KMS-11 (cell line): ENCODE data around the gene ISG20.
A peak's percentile ranks its signal among the peaks of the same experiment; 100 is the strongest.

Experiments
- H2AFZ ChIP-seq: fragments of 200-600 bp; sonication (generic); 2 replicates; pipeline ENCODE4 v1.6.1; 2016; ENCODE audit warnings: antibody characterized with exemption, mixed run types, low read depth
- H3K27ac ChIP-seq: fragments of 200-600 bp; sonication (generic); 2 replicates; pipeline ENCODE4 v1.6.1; 2016; ENCODE audit warnings: mild to moderate bottlenecking, mixed run types
- H3K27me3 ChIP-seq: fragments of 200-600 bp; sonication (generic); 2 replicates; pipeline ENCODE4 v1.6.1; 2017; ENCODE audit warnings: mild to moderate bottlenecking, low read depth, mixed run types, moderate library complexity; ENCODE audit not compliant: insufficient read depth
- H3K36me3 ChIP-seq: fragments of 200-600 bp; sonication (generic); 2 replicates; pipeline ENCODE4 v1.6.1; 2017; ENCODE audit warnings: mild to moderate bottlenecking, mixed run types; ENCODE audit not compliant: insufficient read depth
- H3K4me1 ChIP-seq: fragments of 200-600 bp; sonication (generic); 2 replicates; pipeline ENCODE4 v1.6.1; 2016; ENCODE audit warnings: mild to moderate bottlenecking, low read depth, mixed run types; ENCODE audit not compliant: poor library complexity, severe bottlenecking
- H3K4me2 ChIP-seq: fragments of 200-600 bp; sonication (generic); 2 replicates; pipeline ENCODE4 v1.7.0; 2016; ENCODE audit warnings: mild to moderate bottlenecking, mixed run types
- H3K4me3 ChIP-seq: fragments of 200-600 bp; sonication (generic); IDR thresholded peaks from 2 replicates; pipeline ENCODE4 v1.6.1; 2017; ENCODE audit warnings: low read depth, low read length, mixed read lengths; ENCODE audit not compliant: insufficient read depth
- H3K79me2 ChIP-seq: fragments of 200-600 bp; sonication (generic); 2 replicates; pipeline ENCODE4 v1.6.1; 2016; ENCODE audit warnings: low read depth, mixed run types; ENCODE audit not compliant: insufficient read depth
- H3K9ac ChIP-seq: fragments of 200-600 bp; sonication (generic); 2 replicates; pipeline ENCODE4 v1.6.1; 2016; ENCODE audit warnings: mild to moderate bottlenecking, mixed run types
- H4K20me1 ChIP-seq: fragments of 200-600 bp; sonication (generic); 2 replicates; pipeline ENCODE4 v1.6.1; 2016; ENCODE audit warnings: mild to moderate bottlenecking, mixed run types; ENCODE audit not compliant: insufficient read depth
- CTCF ChIP-seq: fragments of 200-600 bp; sonication (generic); conservative IDR thresholded peaks from 2 replicates; pipeline ENCODE4 v1.6.1; 2017; ENCODE audit warnings: low read depth, mild to moderate bottlenecking, antibody characterized with exemption, low read length, moderate library complexity, mixed read lengths

ISG20 gene

DNA sequence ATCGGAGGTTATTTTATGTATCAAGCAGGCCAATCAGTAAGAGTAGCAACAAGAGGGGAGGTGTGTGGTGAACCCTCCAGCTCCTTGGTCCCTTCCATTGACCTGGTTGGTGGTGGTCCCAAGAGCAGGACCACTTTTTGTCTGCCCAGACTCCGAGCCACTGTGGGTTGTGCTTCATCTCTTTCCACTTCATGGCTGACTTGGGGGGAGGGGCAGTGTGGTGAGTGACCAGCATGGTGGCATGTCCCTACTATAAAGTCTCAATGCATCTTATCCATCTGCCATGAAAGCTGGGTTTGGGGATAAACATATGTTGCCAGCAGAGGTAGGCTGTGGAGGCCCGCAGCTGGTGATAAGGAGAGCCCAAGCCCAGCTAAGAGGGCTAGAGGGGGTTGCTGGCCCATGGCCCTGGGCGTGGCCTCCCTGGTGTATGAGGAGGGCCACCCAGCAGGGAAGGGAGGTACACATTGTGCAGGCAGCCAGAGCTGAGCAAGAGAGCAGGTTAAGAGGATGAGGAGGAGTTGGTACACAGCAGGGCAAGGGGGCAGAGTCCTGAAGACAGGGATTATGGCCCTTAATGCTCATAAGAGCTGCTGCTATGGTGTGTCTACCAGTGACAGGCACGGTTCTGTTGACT is 10.7 kb upstream of the ISG20 start:
- H3K9ac ChIP-seq: no peak overlapping the region
- no peak overlapping the region for H2AFZ ChIP-seq
- no peak overlapping the region for H3K4me2 ChIP-seq
- H4K20me1 ChIP-seq: peaks cover 40% of the 10 kb centered on the region
- H3K27ac ChIP-seq: peak overlapping the region; percentile 9; the same call in 1 of the 2 replicates
- TF ChIP-seq CTCF: no peak
- H3K79me2 ChIP-seq: peaks cover 93% of the 10 kb centered on the region
- H3K4me1 ChIP-seq: peaks cover 88% of the 10 kb centered on the region
- peaks cover 9% of the 10 kb centered on the region; the same call in 1 of the 2 replicates for H3K36me3 ChIP-seq
- no peak overlapping the region for H3K4me3 ChIP-seq
- H3K27me3 ChIP-seq: no peaks in the 10 kb centered on the region

GRCh38 chr15:88629071-88629470 is 9.7 kb upstream of the ISG20 start:
- H3K4me1 ChIP-seq: peaks cover 87% of the 10 kb centered on the region

DNA sequence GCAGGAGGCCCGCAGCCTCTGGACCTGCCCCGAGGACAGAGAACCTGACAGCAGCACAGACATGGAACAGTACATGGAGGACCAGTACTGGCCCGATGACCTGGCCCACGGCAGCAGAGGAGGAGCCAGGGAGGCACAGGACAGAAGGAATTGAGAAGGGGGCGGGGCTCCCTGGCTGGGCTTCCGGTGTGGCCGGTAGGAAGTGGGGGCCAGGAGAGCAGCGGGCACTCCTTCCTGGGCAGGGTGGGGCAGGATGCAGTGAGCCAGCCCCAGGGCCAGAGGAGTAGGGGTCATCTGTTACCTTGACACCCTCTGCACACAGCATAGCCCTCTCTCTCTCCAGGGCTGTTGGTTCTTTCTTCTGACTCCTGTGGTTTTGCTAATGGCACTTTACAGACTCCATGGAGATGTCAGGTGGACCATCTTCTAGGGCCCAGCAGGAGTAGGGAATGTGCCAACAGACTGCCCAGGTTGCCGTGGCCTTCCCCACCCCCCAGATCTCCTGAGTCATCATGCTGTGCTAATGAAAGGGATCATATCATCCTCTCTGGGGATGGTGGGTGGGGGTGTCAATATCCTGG is 8.6 kb upstream of the ISG20 start:
- Histone ChIP-seq H3K4me3 (no peak overlapping the region), H4K20me1 (peaks cover 31% of the 10 kb centered on the region), H3K36me3 (peaks cover 9% of the 10 kb centered on the region; the same call in 1 of the 2 replicates), H3K79me2 (peaks cover 72% of the 10 kb centered on the region), H3K9ac (no peak overlapping the region), H3K4me1 (peaks cover 89% of the 10 kb centered on the region), H3K27ac (no peak overlapping the region), H2AFZ (no peak overlapping the region), H3K4me2 (no peak overlapping the region), H3K27me3 (no peaks in the 10 kb centered on the region)
- no peak for TF ChIP-seq CTCF

More at GRCh38 chr15:88629071-88629470, 9.7 kb upstream of the ISG20 start:
- TF ChIP-seq CTCF: no peak
- no peak overlapping the region for H3K9ac ChIP-seq
- no peak overlapping the region for H3K27ac ChIP-seq
- peaks cover 84% of the 10 kb centered on the region for H3K79me2 ChIP-seq
- H3K4me3 ChIP-seq: no peak overlapping the region
- peaks cover 35% of the 10 kb centered on the region for H4K20me1 ChIP-seq
- H3K27me3 ChIP-seq: no peaks in the 10 kb centered on the region
- no peak overlapping the region for H2AFZ ChIP-seq
- no peak overlapping the region for H3K4me2 ChIP-seq
- peaks cover 9% of the 10 kb centered on the region; the same call in 1 of the 2 replicates for H3K36me3 ChIP-seq

DNA sequence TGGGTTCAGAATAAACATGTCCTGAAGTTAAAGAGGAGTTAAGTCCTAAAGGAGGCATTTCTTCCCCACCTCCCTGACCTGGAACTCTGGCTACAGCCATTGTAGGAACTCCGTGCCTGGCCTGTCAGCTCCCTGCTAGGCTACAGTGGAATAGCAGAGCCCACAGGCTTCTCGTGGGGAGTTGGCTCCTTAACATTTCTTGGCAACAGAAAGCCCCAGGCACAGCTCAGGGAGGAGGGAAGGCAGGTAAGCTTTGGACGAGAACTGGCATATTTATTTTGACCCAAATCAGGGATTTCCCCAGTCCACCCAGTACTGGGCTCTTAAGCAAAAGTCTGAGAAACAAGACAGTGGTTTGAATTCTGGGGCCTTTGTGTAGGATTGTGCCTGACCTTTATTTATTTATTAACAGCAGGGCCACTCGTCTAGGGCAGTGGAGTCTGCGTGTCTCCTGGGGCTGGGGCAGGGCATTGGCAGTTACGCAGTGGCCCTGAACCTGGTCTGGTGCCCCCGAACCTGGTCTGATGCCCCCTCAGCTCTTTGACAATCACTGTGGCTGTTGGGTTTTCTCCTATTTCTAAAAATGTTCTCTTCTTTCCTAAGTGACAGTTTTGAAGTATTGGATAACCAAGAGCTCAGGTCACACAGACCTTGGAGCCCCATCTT is 7.9 kb upstream of the ISG20 start:
- Histone ChIP-seq H4K20me1 (peaks cover 25% of the 10 kb centered on the region), H3K4me1 (peaks cover 90% of the 10 kb centered on the region), H3K4me3 (no peak overlapping the region), H3K9ac (no peak overlapping the region), H3K4me2 (no peak overlapping the region), H3K27me3 (no peaks in the 10 kb centered on the region), H3K27ac (no peak overlapping the region), H3K36me3 (peaks cover 9% of the 10 kb centered on the region; the same call in 1 of the 2 replicates), H3K79me2 (peaks cover 70% of the 10 kb centered on the region), H2AFZ (no peak overlapping the region)
- no peak for TF ChIP-seq CTCF
